ENCODE results near the gene RBM11. TPM values are rescaled to one million over a fixed set of nuclear protein-coding genes. Genes with fewer than 3 reads are reported as not detected.
"Not testable (repeated sequence)": the region's sequence is repeated elsewhere in the genome, so short reads cannot be mapped to it uniquely, and the experiment has no call there.

RBM11 gene
- total RNA-seq = 2.6 TPM
- long read RNA-seq, partial matches to known transcripts = 1 of 2 reads
- long read RNA-seq, other reads (novel, unspliced or antisense) = 1 of 2 reads

DNA sequence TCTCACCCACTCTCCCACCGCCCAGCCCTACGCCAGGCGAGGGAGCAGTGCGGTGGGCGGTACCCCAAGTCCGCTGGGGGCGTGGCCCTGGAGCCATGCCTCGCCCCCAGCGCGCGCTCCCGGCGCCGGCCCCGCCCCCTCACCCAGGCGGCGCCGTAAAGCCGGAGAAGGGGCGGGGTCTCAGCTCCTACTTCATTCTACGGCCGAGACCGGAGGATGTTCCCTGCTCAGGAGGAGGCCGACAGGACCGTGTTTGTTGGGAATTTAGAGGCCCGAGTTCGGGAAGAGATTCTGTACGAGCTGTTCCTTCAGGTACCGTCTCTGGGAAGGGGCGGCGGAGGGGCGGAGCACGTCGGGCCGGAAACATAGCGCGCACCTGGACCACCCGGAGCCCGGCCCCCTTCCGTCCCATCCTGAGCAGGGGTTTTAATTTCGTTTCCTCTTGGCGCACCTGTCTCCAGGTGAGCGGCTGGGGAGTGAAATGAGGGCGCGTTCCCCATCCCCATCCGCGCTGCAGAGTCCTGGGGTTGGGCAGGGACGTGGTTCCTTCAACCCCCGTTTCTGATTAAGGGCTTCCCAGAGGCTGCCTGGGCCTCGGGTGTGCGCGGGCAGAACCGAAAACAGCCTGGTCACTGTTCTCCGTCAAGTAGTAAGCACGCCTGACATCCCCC, at the start of gene RBM11:
TSS of gene RBM11 (plus strand) at position 187 of the 671 bp plus-strand sequence. CDS start at position 217, 30 bp downstream.
- Histone ChIP-seq H3K4me3 (peak within 1 kb of the TSS; percentile 76), H3K36me3 (no peaks in the 10 kb centered on the region), H3K27ac (peak within 1 kb of the TSS; percentile 57), H3K27me3 (ENCODE audit: low read depth) (peaks cover 7% of the 10 kb centered on the region), H3K4me1 (no peaks in the 10 kb centered on the region), H3K9me3 (no peaks in the 10 kb centered on the region)
- TF ChIP-seq CTCF (IDR thresholded peaks at IDR 0.05) = no peak
- peak; percentile 86 for DNase-seq
- ATAC-seq = peak; percentile 100
- intact Hi-C loops (cut with DNase I) = no loop called here

DNA sequence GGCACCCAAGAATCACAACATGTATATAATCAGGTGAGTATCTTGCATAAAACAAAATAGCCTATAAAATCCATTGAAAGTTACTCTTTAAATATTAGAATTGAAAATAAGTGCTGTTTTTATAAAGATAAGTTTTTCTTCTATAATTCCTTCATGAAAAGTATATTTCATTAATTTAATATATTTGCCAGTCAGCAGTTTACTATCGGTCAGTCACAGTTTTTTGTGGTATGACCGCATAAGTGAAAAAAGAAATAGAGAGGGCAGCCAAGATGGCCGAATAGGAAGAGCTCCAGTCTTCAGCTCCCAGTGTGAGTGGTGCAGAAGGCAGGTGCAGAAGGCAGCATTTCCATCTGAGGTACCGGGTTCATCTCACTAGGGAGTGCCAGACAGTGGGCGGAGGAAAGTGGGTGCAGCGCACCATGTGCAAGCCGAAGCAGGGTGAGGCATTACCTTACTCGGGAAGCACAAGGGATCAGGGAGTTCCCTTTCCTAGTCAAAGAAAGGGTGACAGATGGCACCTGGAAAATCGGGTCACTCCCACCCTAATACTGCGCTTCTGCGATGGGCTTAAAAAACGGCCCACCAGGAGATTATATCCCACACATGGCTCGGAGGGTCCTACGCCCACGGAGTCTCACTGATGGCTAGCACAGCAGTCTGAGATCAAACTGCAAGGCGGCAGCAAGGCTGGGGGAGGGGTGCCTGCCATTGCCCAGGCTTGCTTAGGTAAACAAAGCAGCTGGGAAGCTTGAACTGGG, 49.3 kb upstream of the RBM11 start:
- not testable (repeated sequence) for H3K27me3 ChIP-seq (ENCODE audit: low read depth)

DNA sequence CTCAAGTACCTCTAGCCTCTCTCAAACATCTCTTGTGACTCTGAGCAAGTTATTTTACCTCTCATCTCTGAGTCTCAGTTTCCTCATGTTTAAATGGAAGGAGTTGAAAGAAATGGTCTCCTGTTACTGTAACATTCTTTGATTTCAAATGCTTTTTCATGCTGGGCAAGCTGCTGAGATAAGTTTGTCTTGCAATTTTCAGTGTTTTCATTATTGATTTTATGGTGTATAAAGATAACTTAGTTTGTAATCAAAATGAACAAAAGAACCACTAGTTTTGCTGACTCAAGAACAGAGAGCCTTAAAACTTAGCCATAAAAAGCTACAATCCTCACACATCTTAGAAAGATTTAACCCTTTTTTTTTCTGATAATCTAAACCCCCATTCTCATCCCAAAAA, 9.7 kb upstream of the RBM11 start:
- Histone ChIP-seq H3K27ac (no peak overlapping the region), H3K4me3 (no peak overlapping the region), H3K36me3 (no peaks in the 10 kb centered on the region), H3K4me1 (no peaks in the 10 kb centered on the region), H3K9me3 (no peaks in the 10 kb centered on the region), H3K27me3 (ENCODE audit: low read depth) (no peaks in the 10 kb centered on the region)
- no peak for DNase-seq
- intact Hi-C loops (cut with DNase I) = no loop called here
- no peak for ATAC-seq
- TF ChIP-seq CTCF (IDR thresholded peaks at IDR 0.05) = no peak

More for the DNA sequence above, 49.3 kb upstream of the RBM11 start:
- ATAC-seq; H3K9me3 ChIP-seq; H3K36me3 ChIP-seq; H3K27ac ChIP-seq; H3K4me3 ChIP-seq; DNase-seq; intact Hi-C loops (cut with DNase I); H3K4me1 ChIP-seq: not testable (repeated sequence)

DNA sequence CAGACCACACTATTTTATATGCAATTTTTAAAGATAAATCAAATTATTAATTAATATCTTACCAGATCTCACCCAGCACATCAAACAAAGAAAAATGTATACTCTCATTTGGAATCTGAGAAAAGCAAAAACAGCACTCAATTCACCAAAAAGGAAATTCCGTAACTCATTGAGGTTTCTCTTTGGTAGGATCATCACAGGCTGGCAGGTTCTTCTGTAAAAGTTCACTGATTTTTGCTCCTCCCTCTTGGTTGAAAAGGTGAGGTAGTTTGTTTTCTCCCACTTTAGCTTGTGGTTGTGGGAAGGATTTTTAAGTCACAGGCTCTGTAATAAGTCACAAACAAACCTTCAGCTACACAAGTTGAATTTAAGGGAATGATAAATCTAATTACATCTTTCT, 5.2 kb upstream of the RBM11 start, which contains the start of gene LIPI:
TSS of gene LIPI (minus strand) at position 218 of the 400 bp plus-strand sequence. CDS start at position 108, 110 bp downstream.
- intact Hi-C loops (cut with DNase I) = no loop called here
- ATAC-seq (no peak), DNase-seq (no peak)
- Histone ChIP-seq H3K9me3 (no peaks in the 10 kb centered on the region), H3K36me3 (no peaks in the 10 kb centered on the region), H3K4me1 (no peaks in the 10 kb centered on the region), H3K27ac (no peak within 1 kb of the TSS), H3K4me3 (no peak within 1 kb of the TSS), H3K27me3 (ENCODE audit: low read depth) (peaks cover under 1% of the 10 kb centered on the region)
- no peak for TF ChIP-seq CTCF (IDR thresholded peaks at IDR 0.05)

- Histone ChIP-seq H3K4me1 (no peaks in the 10 kb centered on the region), H3K9me3 (no peaks in the 10 kb centered on the region), H3K36me3 (no peaks in the 10 kb centered on the region), H3K27ac (no peak overlapping the region), H3K27me3 (ENCODE audit: low read depth) (peaks cover 7% of the 10 kb centered on the region), H3K4me3 (no peak overlapping the region)
- DNase-seq (no peak), ATAC-seq (no peak)
- intact Hi-C loops (cut with DNase I) = no loop called here
- no peak for TF ChIP-seq CTCF (IDR thresholded peaks at IDR 0.05)
These were observed 2.8 kb upstream of the RBM11 start for GRCh38 chr21:14213164-14213563.

GRCh38 chr21:14223365-14223764, 7.4 kb downstream of the RBM11 start:
- H3K27me3 ChIP-seq (ENCODE audit: low read depth) = no peaks in the 10 kb centered on the region
- intact Hi-C loops (cut with DNase I) = no loop called here
- DNase-seq = no peak
- no peak for ATAC-seq
- H3K4me3 ChIP-seq = no peak overlapping the region
- no peaks in the 10 kb centered on the region for H3K36me3 ChIP-seq
- no peak for TF ChIP-seq CTCF (IDR thresholded peaks at IDR 0.05)
- no peaks in the 10 kb centered on the region for H3K4me1 ChIP-seq
- H3K27ac ChIP-seq = no peak overlapping the region
- no peaks in the 10 kb centered on the region for H3K9me3 ChIP-seq
